Activated CD4-positive, alpha-beta T cell treated with anti-CD3 and anti-CD28 coated beads, Interleukin-2, amount 10 ng/mL, durations not matched to agents 24 days and 14 days (primary cell): ENCODE data around the gene RAN. TPM values are rescaled to one million over a fixed set of nuclear protein-coding genes. Genes with fewer than 3 reads are reported as not detected.
"Not testable (repeated sequence)": the region's sequence is repeated elsewhere in the genome, so short reads cannot be mapped to it uniquely, and the experiment has no call there.

ENCODE experiments used
- DNase-seq: peaks from one replicate; pipeline ENCODE4 v3.0.0; 2022
- H3K27ac Mint-ChIP-seq: one replicate; pipeline ENCODE4 v1.8.0; 2022; ENCODE audit warnings: mild to moderate bottlenecking, mixed read lengths
- H3K27me3 Mint-ChIP-seq: one replicate; pipeline ENCODE4 v1.8.0; 2022; ENCODE audit warnings: mixed read lengths
- H3K36me3 Mint-ChIP-seq: one replicate; pipeline ENCODE4 v1.8.0; 2022; ENCODE audit warnings: low read depth, mild to moderate bottlenecking, mixed read lengths
- H3K4me1 Mint-ChIP-seq: one replicate; pipeline ENCODE4 v1.8.0; 2021; ENCODE audit warnings: mixed read lengths
- H3K4me3 Mint-ChIP-seq: one replicate; pipeline ENCODE4 v1.8.0; 2022; ENCODE audit warnings: mild to moderate bottlenecking, moderate library complexity, mixed read lengths
- H3K9me3 Mint-ChIP-seq: one replicate; pipeline ENCODE4 v1.8.0; 2021; ENCODE audit warnings: mixed read lengths
- intact Hi-C: fragments of 100-400 bp; cut with micrococcal nuclease; formaldehyde crosslinking; loops from one replicate; pipeline ENCODE4 v1.15.1; 2023
- total RNA-seq: library from RNA; stranded (reverse); gene quantifications from 2 replicates; pipeline ENCODE4 v1.2.3, GENCODE V29; 2022

The RAN gene
- total RNA-seq, 1 donor from 2014 or later = 2,022 TPM

- Mint-ChIP-seq H3K36me3 (peaks cover 4% of the 10 kb centered on the region), H3K9me3 (no peaks in the 10 kb centered on the region), H3K27ac (peak overlapping the region; percentile 67), H3K4me1 (peaks cover 19% of the 10 kb centered on the region), H3K27me3 (no peaks in the 10 kb centered on the region), H3K4me3 (peak overlapping the region; percentile 88)
- DNase-seq = no peak
- intact Hi-C loops = no loop called here
These were observed 33.4 kb upstream of the RAN start for GRCh38 chr12:130838284-130838950.

- H3K27ac Mint-ChIP-seq = peak within 1 kb of the TSS; percentile 67
- no peaks in the 10 kb centered on the region for H3K9me3 Mint-ChIP-seq
- intact Hi-C loops = loop anchor here (1.0 kb wide), 2 partner anchors 20 to 32 kb away; no protein-coding TSS in a partner anchor
- peaks cover 19% of the 10 kb centered on the region for H3K4me1 Mint-ChIP-seq
- peak; percentile 98 for DNase-seq
- peaks cover 3% of the 10 kb centered on the region for H3K36me3 Mint-ChIP-seq
- no peaks in the 10 kb centered on the region for H3K27me3 Mint-ChIP-seq
- peak within 1 kb of the TSS; percentile 88 for H3K4me3 Mint-ChIP-seq
These were observed 32.7 kb upstream of the RAN start, which contains the start of gene STX2 for GRCh38 chr12:130838951-130839769. Gene STX2, minus strand, starts transcription at chr12:130839250. Its CDS starts 151 bp downstream, at chr12:130839099.

- peaks cover 19% of the 10 kb centered on the region for H3K4me1 Mint-ChIP-seq
- H3K9me3 Mint-ChIP-seq = no peaks in the 10 kb centered on the region
- no peak for DNase-seq
- peak overlapping the region; percentile 72 for H3K4me3 Mint-ChIP-seq
- peaks cover 2% of the 10 kb centered on the region for H3K36me3 Mint-ChIP-seq
- no peaks in the 10 kb centered on the region for H3K27me3 Mint-ChIP-seq
- intact Hi-C loops = loop anchor here (1.0 kb wide), 2 partner anchors 21 to 31 kb away; no protein-coding TSS in a partner anchor
- peak overlapping the region; percentile 61 for H3K27ac Mint-ChIP-seq
These were observed 32.0 kb upstream of the RAN start for GRCh38 chr12:130839770-130840404.

GRCh38 chr12:130846369-130846768 lies 25.5 kb upstream of the RAN start:
- no peak for DNase-seq
- intact Hi-C loops = no loop called here
- Mint-ChIP-seq H3K4me1 (no peaks in the 10 kb centered on the region), H3K9me3 (no peaks in the 10 kb centered on the region), H3K27ac (no peak overlapping the region), H3K4me3 (no peak overlapping the region), H3K36me3 (no peaks in the 10 kb centered on the region), H3K27me3 (peaks cover 4% of the 10 kb centered on the region)

- no peaks in the 10 kb centered on the region for H3K4me1 Mint-ChIP-seq
- intact Hi-C loops = no loop called here
- H3K27ac Mint-ChIP-seq = no peak overlapping the region
- no peak for DNase-seq
- H3K4me3 Mint-ChIP-seq = no peak overlapping the region
- H3K9me3 Mint-ChIP-seq = no peaks in the 10 kb centered on the region
- H3K36me3 Mint-ChIP-seq = no peaks in the 10 kb centered on the region
- peaks cover 4% of the 10 kb centered on the region for H3K27me3 Mint-ChIP-seq
These were observed 24.8 kb upstream of the RAN start for GRCh38 chr12:130847112-130847511.

GRCh38 chr12:130848105-130848504 lies 23.8 kb upstream of the RAN start:
- H3K9me3 Mint-ChIP-seq, intact Hi-C loops, H3K27me3 Mint-ChIP-seq, DNase-seq, H3K4me1 Mint-ChIP-seq, H3K27ac Mint-ChIP-seq, H3K36me3 Mint-ChIP-seq, H3K4me3 Mint-ChIP-seq: not testable (repeated sequence)

GRCh38 chr12:130848785-130849305 lies 23.0 kb upstream of the RAN start:
- H3K36me3 Mint-ChIP-seq, H3K27ac Mint-ChIP-seq, H3K4me1 Mint-ChIP-seq, intact Hi-C loops, H3K27me3 Mint-ChIP-seq, H3K4me3 Mint-ChIP-seq, DNase-seq, H3K9me3 Mint-ChIP-seq: not testable (repeated sequence)

- H3K27ac Mint-ChIP-seq = no peak overlapping the region
- intact Hi-C loops = no loop called here
- no peaks in the 10 kb centered on the region for H3K9me3 Mint-ChIP-seq
- H3K4me1 Mint-ChIP-seq = no peaks in the 10 kb centered on the region
- no peak overlapping the region for H3K4me3 Mint-ChIP-seq
- H3K27me3 Mint-ChIP-seq = peaks cover 8% of the 10 kb centered on the region
- H3K36me3 Mint-ChIP-seq = no peaks in the 10 kb centered on the region
- DNase-seq = no peak
These were observed 22.1 kb upstream of the RAN start for GRCh38 chr12:130849561-130850417.

GRCh38 chr12:130850418-130851021 lies 21.3 kb upstream of the RAN start:
- Mint-ChIP-seq H3K4me1 (no peaks in the 10 kb centered on the region), H3K4me3 (no peak overlapping the region), H3K27me3 (peaks cover 10% of the 10 kb centered on the region), H3K36me3 (no peaks in the 10 kb centered on the region), H3K9me3 (no peaks in the 10 kb centered on the region), H3K27ac (no peak overlapping the region)
- intact Hi-C loops = no loop called here
- no peak for DNase-seq

GRCh38 chr12:130856088-130856487 lies 15.8 kb upstream of the RAN start:
- Mint-ChIP-seq H3K4me1 (peaks cover 4% of the 10 kb centered on the region), H3K27me3 (peaks cover 9% of the 10 kb centered on the region), H3K4me3 (no peak overlapping the region), H3K36me3 (no peaks in the 10 kb centered on the region), H3K27ac (no peak overlapping the region), H3K9me3 (peaks cover 9% of the 10 kb centered on the region)
- intact Hi-C loops = no loop called here
- DNase-seq = no peak

GRCh38 chr12:130858084-130858483 lies 13.8 kb upstream of the RAN start:
- intact Hi-C loops = no loop called here
- no peaks in the 10 kb centered on the region for H3K36me3 Mint-ChIP-seq
- H3K9me3 Mint-ChIP-seq = peaks cover 9% of the 10 kb centered on the region
- DNase-seq = no peak
- H3K4me3 Mint-ChIP-seq = no peak overlapping the region
- peaks cover 4% of the 10 kb centered on the region for H3K4me1 Mint-ChIP-seq
- peaks cover 9% of the 10 kb centered on the region for H3K27me3 Mint-ChIP-seq
- H3K27ac Mint-ChIP-seq = no peak overlapping the region

GRCh38 chr12:130859161-130859560 lies 12.7 kb upstream of the RAN start:
- Mint-ChIP-seq H3K36me3 (no peaks in the 10 kb centered on the region), H3K27me3 (peaks cover 7% of the 10 kb centered on the region), H3K27ac (no peak overlapping the region), H3K4me1 (peaks cover 4% of the 10 kb centered on the region), H3K4me3 (no peak overlapping the region), H3K9me3 (peaks cover 9% of the 10 kb centered on the region)
- no peak for DNase-seq
- intact Hi-C loops = no loop called here

- no peaks in the 10 kb centered on the region for H3K36me3 Mint-ChIP-seq
- no peak overlapping the region for H3K4me3 Mint-ChIP-seq
- peaks cover 9% of the 10 kb centered on the region for H3K9me3 Mint-ChIP-seq
- no peak for DNase-seq
- peaks cover 4% of the 10 kb centered on the region for H3K4me1 Mint-ChIP-seq
- H3K27me3 Mint-ChIP-seq = peaks cover 5% of the 10 kb centered on the region
- intact Hi-C loops = no loop called here
- no peak overlapping the region for H3K27ac Mint-ChIP-seq
These were observed 11.6 kb upstream of the RAN start for GRCh38 chr12:130860311-130860710.
